Upper lobe of left lung (tissue), 4 donors: ENCODE measurements around the gene RAD54L2.

Experiments used
- EP300 ChIP-seq, 4 donors: sonication (generic); formaldehyde crosslinking; IDR thresholded peaks; one replicate each; pipeline ENCODE4 v1.5.1; 2017; ENCODE audit warnings: antibody characterized with exemption in 4 of 4, control low read depth in 2 of 4
- POLR2A ChIP-seq, 4 donors: fragments of 450-650 bp; IDR thresholded peaks; one replicate each; pipeline ENCODE4 v1.5.1; 2016 to 2017; ENCODE audit warnings: antibody characterized with exemption in 4 of 4, mild to moderate bottlenecking in 2 of 4
- POLR2AphosphoS5 ChIP-seq, 2 donors: sonication (generic); formaldehyde crosslinking; IDR thresholded peaks; one replicate each; pipeline ENCODE4 v1.5.1; 2017; ENCODE audit warnings: antibody characterized with exemption in 2 of 2
- TF ChIP-seq, protein P1 (sequence below), 6 experiments: fragments of 450-650 bp in 4 of 6; fragments of 200-600 bp in 2 of 6; sonication (generic) in 2 of 6; IDR thresholded peaks; one replicate each; pipeline ENCODE4 v1.5.1; 2016 to 2019; ENCODE audit warnings: antibody characterized with exemption in 6 of 6

DNA sequence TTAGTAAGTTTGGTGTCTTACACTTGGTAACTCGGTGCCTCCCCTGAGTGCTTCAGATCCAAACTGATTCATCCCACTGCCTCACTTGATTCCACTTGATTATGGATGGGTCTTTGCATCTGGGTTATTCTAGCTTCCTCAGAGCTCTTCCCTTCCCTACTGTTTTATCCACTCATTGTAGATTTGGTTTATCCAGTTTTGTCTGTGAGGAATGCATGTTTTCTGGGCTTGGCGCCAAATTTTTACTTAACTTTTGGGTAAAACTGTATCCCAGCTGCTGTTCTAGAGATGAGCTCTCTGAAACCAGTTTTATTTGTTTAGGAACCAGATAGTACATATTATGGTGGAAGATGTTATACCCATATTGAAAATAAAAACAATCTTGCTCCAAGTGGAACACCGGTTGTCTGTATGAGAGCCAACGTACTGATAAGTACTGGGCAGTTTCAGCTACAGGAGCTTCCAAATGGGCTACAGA, 20.9 kb downstream of the RAD54L2 start:
- TF ChIP-seq, protein P1, sequence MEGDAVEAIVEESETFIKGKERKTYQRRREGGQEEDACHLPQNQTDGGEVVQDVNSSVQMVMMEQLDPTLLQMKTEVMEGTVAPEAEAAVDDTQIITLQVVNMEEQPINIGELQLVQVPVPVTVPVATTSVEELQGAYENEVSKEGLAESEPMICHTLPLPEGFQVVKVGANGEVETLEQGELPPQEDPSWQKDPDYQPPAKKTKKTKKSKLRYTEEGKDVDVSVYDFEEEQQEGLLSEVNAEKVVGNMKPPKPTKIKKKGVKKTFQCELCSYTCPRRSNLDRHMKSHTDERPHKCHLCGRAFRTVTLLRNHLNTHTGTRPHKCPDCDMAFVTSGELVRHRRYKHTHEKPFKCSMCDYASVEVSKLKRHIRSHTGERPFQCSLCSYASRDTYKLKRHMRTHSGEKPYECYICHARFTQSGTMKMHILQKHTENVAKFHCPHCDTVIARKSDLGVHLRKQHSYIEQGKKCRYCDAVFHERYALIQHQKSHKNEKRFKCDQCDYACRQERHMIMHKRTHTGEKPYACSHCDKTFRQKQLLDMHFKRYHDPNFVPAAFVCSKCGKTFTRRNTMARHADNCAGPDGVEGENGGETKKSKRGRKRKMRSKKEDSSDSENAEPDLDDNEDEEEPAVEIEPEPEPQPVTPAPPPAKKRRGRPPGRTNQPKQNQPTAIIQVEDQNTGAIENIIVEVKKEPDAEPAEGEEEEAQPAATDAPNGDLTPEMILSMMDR (IDR thresholded peaks at IDR 0.05): no peak
- no peak for TF ChIP-seq POLR2A (IDR thresholded peaks at IDR 0.05)
- no peak for TF ChIP-seq EP300 (IDR thresholded peaks at IDR 0.05)
- TF ChIP-seq POLR2AphosphoS5 (IDR thresholded peaks at IDR 0.05): no peak
